GM21367 (cell line): ENCODE measurements around the gene RALGAPB.

ENCODE experiments used
- ATAC-seq: cut with Tn5 transposase; IDR thresholded peaks from one replicate; pipeline ENCODE4 v1.9.1; 2021; ENCODE audit not compliant: unreplicated experiment

The RALGAPB gene

GRCh38 chr20:38603286-38603685 is 130.6 kb downstream of the RALGAPB start:
- ATAC-seq: no peak

- no peak for ATAC-seq
These were observed 132.2 kb downstream of the RALGAPB start for GRCh38 chr20:38604873-38605303.

GRCh38 chr20:38607351-38607750 is 134.7 kb downstream of the RALGAPB start:
- ATAC-seq: no peak

GRCh38 chr20:38608188-38608587 is 135.5 kb downstream of the RALGAPB start:
- ATAC-seq: no peak

GRCh38 chr20:38609815-38610214 is 137.2 kb downstream of the RALGAPB start:
- no peak for ATAC-seq

- no peak for ATAC-seq
These were observed 137.9 kb downstream of the RALGAPB start for GRCh38 chr20:38610521-38610920.

- ATAC-seq: no peak
These were observed 140.3 kb downstream of the RALGAPB start for GRCh38 chr20:38612751-38613515.

GRCh38 chr20:38615283-38615682 is 142.6 kb downstream of the RALGAPB start:
- ATAC-seq: no peak

GRCh38 chr20:38616457-38616856 is 143.8 kb downstream of the RALGAPB start:
- ATAC-seq: no peak

GRCh38 chr20:38617011-38617829 is 144.6 kb downstream of the RALGAPB start:
- ATAC-seq: no peak

- no peak for ATAC-seq
These were observed 145.2 kb downstream of the RALGAPB start for GRCh38 chr20:38617830-38618196.

- no peak for ATAC-seq
These were observed 147.8 kb downstream of the RALGAPB start for GRCh38 chr20:38620441-38620840.

- no peak for ATAC-seq
These were observed 150.4 kb downstream of the RALGAPB start for GRCh38 chr20:38623061-38623460.

- ATAC-seq: no peak
These were observed 151.4 kb downstream of the RALGAPB start for GRCh38 chr20:38624084-38624483.

GRCh38 chr20:38625896-38626295 is 153.3 kb downstream of the RALGAPB start:
- no peak for ATAC-seq

- ATAC-seq: no peak
These were observed 154.4 kb downstream of the RALGAPB start for GRCh38 chr20:38626921-38627659.
